HG03060 (cell line): ENCODE data around the gene MVB12A.
A peak's percentile ranks its signal among the peaks of the same experiment; 100 is the strongest.

Experiments
- ATAC-seq: cut with Tn5 transposase; IDR thresholded peaks from one replicate; pipeline ENCODE4 v1.9.1; 2021; ENCODE audit warnings: low read depth, moderate number of reproducible peaks; ENCODE audit not compliant: unreplicated experiment

The MVB12A gene

GRCh38 chr19:17419621-17420474 lies at the start of gene MVB12A:
Gene MVB12A, plus strand, starts transcription at chr19:17420047. Its CDS starts 89 bp downstream, at chr19:17420136.
- ATAC-seq: peak; percentile 74

- no peak for ATAC-seq
These were observed 42.8 kb upstream of the MVB12A start, which contains the start of gene PLVAP for GRCh38 chr19:17376935-17377600. Gene PLVAP, minus strand, starts transcription at chr19:17377342. Its CDS starts 54 bp downstream, at chr19:17377288.

- no peak for ATAC-seq
These were observed 41.6 kb upstream of the MVB12A start for GRCh38 chr19:17378271-17378670.

GRCh38 chr19:17379221-17379631 lies 40.6 kb upstream of the MVB12A start:
- no peak for ATAC-seq

GRCh38 chr19:17380426-17381138 lies 39.3 kb upstream of the MVB12A start:
- no peak for ATAC-seq

GRCh38 chr19:17385878-17386611 lies 33.8 kb upstream of the MVB12A start:
- ATAC-seq: no peak

- ATAC-seq: no peak
These were observed 30.6 kb upstream of the MVB12A start for GRCh38 chr19:17389288-17389687.

GRCh38 chr19:17389957-17390664 lies 29.7 kb upstream of the MVB12A start:
- ATAC-seq: no peak

- no peak for ATAC-seq
These were observed 29.0 kb upstream of the MVB12A start for GRCh38 chr19:17390665-17391370.

GRCh38 chr19:17391371-17392151 lies 28.3 kb upstream of the MVB12A start:
- no peak for ATAC-seq

- ATAC-seq: no peak
These were observed 26.8 kb upstream of the MVB12A start for GRCh38 chr19:17393002-17393401.

GRCh38 chr19:17393914-17394313 lies 25.9 kb upstream of the MVB12A start, which contains the start of gene CCDC194:
Gene CCDC194, minus strand, starts transcription at chr19:17394196. Its CDS starts 38 bp downstream, at chr19:17394158.
- no peak for ATAC-seq

GRCh38 chr19:17394891-17395415 lies 24.9 kb upstream of the MVB12A start:
- no peak for ATAC-seq

- ATAC-seq: no peak
These were observed 20.8 kb upstream of the MVB12A start for GRCh38 chr19:17398902-17399527.

- no peak for ATAC-seq
These were observed 18.2 kb upstream of the MVB12A start for GRCh38 chr19:17401628-17402027.

- ATAC-seq: no peak
These were observed 16.6 kb upstream of the MVB12A start for GRCh38 chr19:17402982-17403855.

- no peak for ATAC-seq
These were observed 15.8 kb upstream of the MVB12A start for GRCh38 chr19:17404015-17404414.
